T-helper 2 cell treated with Interferon-gamma antibody and Interleukin-4, amounts not matched to agents 100 ng/mL and 5 ng/mL, for 36 hours (primary cell): Measurements from ENCODE around the gene UIMC1. TPM values are rescaled to one million over a fixed set of nuclear protein-coding genes. Genes with fewer than 3 reads are reported as not detected.
"Not testable (repeated sequence)": the region's sequence is repeated elsewhere in the genome, so short reads cannot be mapped to it uniquely, and the experiment has no call there.

Experiments
- intact Hi-C: fragments of 100-400 bp; cut with micrococcal nuclease; formaldehyde crosslinking; loops from one replicate; pipeline ENCODE4 v1.15.1; 2023
- total RNA-seq: library from RNA; stranded (reverse); gene quantifications from 2 replicates; pipeline ENCODE4 v1.2.3, GENCODE V29; 2022

UIMC1 gene
- total RNA-seq = 45.4 and 49.7 TPM in 2 replicates

DNA sequence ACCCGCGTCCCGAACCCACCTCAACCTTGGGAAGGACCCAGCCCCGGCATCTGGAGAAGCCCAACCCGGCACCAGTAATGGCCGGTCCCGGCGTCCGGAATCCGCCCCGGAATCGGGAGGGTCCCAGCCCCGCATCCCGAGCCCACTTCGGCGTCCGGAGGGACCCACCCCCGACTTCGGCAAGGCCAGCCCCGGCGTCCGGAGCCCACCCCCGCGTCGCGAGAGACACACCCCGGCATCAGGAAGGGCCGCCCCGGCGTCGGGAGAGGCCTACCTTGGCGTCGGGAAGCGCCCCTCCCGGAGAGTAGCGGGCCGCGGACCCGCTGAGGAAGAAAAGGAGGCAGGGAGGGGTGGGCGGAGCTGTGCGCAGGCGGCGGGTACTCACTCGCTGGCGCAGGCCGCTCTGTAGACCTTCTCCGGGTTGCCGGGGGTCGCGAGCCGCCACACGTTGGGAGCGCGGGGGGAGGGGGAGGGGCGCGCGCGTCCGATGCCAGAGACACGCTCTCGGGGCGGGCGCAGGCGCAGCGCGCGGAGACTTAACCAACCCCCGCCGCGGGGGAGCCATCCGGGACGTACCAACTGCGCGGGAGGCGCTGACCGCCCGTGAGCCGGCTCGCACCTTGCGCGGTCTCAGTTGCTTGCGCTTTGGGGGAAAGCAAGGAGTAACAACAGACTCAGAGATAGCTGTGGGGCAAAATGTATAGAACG lies at the start of gene UIMC1:
UIMC1 (minus strand) TSS at position 515 of the 708 bp plus-strand sequence. CDS start 24,164 bp downstream, outside the sequence.
- intact Hi-C loops = loop anchor here (1.0 to 2.0 kb wide), 2 partner anchors 16 to 470 kb away; partner anchors contain the start of genes RNF44 and ZNF346

DNA sequence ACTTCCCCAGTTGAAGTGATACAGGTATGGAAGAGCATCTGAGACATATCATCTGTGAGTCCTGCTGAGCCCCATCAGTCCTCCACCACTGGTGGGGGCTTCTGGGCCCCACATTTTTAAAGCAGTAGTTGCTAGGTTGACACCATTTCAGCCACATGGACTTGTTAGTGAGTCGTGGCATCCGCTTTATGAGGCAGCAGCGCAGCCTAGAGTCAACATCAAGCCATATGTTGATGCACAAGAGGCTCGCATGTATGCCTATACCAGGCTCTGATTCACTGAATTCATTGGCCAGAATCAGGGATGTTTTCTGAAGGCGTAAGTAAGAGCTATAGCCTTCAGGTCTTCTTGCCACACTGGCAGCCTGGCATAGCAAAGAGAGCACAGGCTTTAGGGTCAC lies 42.7 kb upstream of the UIMC1 start:
- intact Hi-C loops = no loop called here

DNA sequence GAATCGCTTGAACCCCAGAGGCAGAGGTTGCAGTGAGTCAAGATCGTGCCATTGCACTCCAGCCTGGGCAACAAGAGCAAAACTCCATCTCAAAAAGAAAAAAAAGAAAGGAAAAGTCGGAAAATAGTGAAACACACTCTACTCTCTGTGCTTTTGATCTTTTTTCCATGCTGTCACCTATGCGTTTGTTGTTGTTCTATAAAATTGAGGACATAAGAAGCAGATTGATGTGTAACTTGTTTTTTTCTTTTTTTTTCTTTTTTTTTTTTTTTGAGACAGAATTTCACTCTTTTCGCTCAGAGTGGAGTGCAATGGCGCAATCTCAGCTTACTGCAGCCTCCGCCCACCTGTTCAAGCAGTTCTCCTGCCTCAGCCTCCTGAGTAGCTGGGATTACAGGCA lies 42.0 kb upstream of the UIMC1 start:
- intact Hi-C loops = not testable (repeated sequence)

DNA sequence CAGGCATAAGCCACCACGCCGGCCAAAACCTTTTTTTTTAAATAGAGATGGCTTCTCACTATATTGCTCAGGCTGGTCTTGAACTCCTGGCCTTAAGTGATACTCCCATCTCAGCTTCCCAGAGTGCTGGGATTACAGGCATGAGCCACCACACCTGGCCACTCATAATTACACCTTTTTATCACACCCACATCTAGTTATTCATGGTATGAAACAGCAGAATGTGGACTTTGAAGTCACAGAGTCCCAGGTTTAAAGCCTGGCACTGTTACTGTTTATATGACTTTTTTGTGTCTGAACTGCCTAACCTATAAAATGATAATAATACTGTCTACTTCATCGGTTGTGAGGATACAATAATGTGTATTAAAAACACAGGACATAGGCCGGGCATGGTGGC lies 39.1 kb upstream of the UIMC1 start:
- intact Hi-C loops = no loop called here

DNA sequence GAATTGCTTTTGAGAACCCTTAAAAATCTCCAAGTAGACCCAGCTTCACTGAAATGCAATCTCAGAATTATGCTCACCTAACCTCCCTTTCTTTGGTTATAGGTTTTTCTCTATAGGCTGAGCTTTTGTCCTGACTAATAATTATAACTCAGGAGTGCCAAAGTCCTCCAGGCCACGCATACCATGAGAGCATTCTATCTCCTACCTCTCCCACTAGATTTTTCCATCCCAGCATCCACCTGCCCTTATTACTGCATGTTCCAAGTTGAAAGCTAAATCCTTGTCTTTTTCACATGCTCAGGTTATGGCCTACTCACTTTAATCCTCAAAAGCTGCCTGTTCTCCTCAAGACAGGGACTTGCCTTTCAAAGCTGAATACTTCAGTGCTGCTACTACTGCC lies 38.1 kb upstream of the UIMC1 start:
- intact Hi-C loops = no loop called here

DNA sequence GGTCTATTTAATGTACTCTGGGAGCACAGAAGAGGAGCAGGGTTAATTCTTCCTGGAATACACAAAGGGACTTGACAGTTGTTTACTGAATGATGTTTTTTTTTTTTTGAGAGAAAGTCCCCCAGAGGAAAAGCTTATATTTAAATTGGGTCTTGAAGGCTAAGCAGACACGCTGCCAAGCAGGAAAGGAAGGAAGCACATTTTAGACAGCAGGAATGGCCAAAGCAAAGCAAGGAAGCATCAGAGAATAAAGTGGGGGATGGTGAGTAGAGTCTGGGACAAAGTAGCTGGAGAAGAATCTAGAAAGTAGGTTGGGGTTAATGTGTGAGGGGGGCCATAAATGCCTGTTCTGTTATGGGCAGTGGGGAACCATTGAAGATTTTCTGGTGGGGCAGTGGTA lies 37.4 kb upstream of the UIMC1 start:
- intact Hi-C loops = no loop called here

DNA sequence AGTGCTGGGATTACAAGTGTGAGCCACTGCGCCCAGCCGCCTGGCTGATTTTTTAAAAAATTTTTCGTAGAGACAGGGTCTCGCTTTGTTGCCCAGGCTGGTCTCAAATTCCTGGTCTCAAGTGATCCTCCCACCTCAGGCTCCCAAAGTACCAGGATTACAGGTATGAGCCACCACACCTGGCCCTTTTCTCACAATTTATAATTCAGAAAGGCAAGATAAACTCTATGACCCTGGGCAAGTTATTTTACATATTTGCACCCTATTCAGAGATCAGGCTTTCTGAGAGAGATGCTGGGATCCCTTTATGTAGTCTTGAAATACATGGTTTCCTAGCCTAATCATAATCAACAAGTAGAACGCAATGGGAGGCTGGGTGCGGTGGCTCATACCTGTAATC lies 36.5 kb upstream of the UIMC1 start:
- intact Hi-C loops = no loop called here

DNA sequence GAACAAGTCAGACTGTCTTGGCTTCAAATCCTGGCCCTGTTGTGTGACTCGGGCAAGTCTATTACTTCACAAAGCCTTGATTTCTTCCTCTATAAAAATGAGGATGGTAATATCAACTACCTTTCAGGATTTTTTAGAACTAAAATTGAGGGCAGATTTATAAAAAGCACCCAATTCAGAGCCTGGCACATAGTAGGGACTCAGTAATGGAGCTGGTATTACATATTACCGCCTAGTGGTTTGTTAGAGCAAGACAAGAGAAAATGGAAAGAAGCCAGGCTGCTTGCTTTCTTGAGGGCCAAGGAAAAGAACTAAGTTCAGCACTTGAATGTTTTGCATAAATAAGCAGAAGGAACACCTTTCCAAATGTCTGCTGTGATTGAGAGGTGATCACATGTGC lies 35.4 kb upstream of the UIMC1 start:
- intact Hi-C loops = no loop called here

DNA sequence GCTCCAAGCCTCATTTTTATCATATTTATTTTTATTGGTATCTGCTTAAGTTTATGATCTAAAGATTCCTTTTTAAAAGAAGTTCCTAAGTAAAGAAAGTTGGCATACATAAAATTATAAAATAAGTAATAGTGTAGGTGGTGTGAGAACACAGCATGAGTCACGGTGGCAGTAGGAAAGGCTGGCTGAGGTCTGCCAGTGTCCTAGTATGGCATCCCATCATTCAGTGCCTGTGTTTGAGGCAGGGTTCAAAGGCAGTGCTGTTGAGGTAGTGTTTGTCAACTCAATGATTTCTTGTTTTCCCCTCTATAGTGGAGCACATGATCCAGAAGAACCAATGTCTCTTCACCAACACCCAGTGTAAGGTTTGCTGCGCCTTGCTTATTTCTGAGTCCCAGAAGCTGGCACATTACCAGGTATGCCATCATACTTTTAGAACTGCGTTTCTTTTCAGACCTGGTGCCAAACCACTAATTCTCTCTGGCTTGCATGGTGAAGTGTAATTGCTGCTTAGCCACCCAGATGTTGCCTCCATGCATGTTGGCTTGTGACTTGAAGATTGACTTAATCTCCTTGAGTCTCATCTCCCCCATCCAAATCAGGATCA lies 34.3 kb upstream of the UIMC1 start:
- intact Hi-C loops = no loop called here

DNA sequence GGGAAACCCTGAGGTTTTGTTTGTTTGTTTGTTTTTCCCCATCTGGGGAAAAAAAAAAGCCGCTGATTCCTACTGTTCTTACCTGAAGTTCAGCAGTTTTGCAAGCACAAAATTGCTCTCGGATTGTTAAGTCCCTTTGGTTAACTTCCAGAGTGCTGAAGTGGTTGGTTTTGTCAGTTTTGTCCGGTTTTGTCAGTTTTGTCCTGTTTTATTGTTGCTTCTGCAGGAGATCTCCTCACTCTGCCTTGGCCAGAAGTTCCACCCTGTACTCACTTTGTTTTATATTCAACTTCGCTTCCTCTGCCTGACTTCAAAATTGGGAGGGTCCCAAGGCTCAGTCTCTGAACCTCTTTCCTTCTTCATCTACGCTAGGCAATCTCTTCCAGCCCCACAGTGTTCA lies 30.3 kb upstream of the UIMC1 start:
- intact Hi-C loops = no loop called here

DNA sequence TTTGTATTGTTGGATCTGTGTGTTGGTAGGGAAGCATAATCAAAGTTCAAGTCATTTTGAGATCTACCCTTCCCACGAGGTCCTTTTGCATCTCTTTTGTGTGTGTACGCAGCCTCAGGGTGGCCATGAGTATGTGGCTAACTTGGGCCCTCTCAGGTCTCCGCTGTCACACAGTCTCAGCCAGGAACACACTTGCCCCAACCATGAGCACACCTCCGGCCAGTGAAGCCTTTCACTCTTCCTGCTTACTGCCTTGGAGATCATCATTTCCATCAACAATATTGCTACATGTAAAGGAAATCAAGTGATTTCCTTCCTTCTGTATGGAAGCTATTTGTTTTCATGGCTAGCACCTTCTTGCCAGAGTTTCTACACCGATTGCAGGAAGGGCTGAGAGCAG lies 29.9 kb upstream of the UIMC1 start:
- intact Hi-C loops = no loop called here

DNA sequence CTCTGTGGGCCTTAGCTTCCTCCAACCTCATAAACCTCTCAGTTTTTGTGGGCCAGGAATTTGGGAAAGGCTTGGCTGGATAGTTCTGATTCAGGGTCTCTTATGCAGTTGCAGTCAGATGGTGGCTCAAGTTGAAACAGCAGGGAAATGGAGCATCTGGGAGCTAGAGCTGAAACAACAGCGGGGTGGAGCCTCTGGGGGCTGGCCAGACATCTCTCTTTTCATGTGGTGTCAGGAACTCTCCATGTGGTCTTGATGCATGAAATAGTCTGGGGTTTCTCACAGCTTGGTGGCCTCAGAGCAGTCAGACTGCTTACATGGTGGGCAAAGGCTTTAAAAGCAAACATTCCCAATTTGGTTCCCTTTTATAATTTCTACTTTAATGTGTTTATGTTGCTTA lies 29.4 kb upstream of the UIMC1 start:
- intact Hi-C loops = no loop called here

DNA sequence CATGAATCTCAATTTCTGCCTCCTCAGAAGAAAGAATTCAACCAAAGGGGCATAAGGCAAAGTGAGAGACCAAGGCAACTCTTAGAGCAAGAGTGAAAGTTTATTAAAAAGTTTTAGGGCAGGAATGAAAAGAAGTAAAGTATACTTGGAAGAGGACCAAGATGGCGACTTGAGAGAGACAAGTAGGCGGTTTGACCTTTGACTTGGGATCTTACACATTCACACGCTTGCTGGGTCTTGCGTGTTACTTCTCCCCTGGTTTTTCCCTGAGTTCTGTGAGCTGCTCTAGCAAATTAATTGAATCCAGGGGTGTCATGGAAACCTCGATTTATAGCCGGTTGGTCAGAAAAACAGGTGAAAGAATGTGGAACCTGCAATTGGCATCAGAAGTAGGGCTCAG lies 22.9 kb upstream of the UIMC1 start:
- intact Hi-C loops = no loop called here

DNA sequence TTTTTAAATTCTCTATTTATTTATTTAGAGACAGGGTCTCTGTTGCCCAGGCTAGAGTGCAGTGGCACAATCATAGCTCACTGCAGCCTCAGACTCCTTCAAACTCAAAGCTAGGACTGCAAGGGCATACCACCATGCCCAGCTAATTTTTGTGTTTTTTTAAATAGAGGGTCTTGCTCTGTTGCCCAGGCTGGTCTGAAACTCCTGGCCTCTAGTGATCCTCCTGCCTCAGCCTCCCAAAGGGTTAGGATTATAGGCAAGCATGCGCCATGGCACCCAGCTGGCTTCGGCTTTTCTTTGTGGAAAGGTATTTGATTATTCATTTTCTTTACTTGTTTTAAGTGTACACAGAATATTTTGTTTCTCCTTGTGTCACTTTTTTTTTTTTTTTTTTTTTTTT lies 21.1 kb upstream of the UIMC1 start:
- intact Hi-C loops = no loop called here

DNA sequence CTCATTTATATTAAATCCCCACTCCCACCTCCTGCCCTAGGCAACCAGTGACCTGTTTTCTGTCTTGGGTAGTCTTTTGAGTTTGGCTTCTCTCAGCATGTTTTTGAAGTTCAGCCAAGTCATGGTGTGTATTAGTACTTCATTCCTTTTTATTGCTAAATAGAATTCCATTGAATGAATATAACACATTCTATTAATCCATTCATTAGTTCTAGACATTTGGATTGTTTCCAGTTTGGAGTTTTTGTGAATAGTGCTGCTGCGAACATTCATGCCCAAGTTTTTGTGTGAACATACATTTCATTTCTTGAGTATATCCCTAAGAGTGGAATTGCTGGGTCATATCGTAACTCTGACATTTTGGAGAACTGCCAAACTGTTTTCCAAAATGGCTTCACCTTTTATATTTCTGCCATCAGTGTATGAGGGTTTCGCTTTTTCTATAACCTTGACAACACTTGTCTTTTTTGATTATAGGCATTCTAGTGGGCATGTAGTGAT lies 18.6 kb upstream of the UIMC1 start:
- intact Hi-C loops = no loop called here

DNA sequence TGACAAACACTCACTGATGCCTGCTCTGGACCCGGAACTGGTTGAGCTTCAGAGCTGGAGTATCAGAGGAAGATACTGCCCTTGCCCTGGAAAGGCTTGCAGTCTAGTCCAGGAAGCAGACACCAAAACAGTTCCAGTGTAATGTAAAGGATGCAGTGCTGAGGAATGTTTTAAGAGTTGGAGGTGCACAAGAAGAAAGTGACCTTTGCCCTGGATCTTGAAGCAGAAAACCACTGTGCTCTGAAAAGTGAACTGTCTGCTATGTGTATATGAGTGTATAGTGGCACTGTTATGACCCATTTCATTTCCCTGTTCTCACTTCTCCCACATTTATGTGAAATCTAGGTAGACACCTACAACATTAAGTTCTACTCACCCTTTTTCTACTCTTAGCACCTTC lies 18.0 kb upstream of the UIMC1 start:
- intact Hi-C loops = no loop called here

DNA sequence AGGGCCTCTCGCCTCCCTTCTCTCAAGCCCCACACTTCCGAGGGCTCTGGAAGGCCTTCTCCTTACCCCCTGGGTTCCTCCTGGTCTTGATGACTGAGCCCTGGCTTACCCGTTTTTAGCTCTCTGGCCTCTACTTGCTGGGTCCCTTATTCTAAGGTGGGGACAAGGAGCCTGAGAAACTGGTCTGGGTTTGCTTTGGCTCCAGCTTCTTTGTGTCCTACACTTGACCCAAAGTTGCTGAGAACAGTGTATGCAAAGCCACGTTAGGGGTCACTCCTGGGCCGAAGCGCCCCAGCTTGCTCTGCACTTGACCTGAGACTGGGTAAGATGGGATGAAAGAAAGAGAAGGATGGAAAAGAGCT lies 16.7 kb upstream of the UIMC1 start:
- intact Hi-C loops = no loop called here

DNA sequence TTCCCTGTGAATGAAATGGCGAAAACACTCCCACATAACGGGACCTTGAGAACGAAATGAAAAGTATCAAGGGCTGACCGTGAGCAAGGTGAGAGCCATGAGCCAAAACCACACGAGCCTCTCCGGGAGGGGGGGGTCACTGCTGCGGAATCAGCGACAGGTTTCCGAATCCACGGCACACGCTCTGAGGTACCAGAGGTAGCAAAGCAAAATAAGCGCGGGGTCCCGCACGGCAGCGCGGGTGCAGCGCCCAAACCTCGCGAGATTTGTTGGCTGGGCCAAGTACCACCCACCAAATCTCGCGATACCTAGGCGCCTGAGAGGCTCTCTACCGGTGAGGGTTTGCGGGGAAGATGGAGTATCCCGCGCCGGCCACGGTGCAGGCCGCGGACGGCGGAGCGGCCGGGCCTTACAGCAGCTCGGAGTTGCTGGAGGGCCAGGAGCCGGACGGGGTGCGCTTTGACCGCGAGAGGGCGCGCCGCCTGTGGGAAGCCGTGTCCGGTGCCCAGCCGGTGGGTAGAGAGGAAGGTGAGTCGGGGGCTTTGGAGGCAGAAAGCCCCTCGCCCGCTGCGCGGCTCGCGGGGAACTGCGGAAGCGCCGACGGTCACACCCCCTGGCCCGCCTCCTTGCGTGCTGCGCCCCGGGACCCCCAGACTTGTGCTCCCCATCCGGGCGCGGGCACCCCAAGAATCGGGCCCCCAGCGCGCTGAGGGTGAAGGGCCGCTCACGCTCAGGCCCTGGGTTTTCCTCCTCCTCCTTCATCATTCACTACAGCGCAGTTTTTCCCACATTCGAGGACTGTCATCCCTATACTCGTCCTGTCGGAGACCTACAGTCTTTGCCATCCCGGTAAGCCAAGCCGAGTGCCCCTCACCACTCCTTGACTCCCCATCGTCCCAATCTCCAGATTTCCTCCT lies 16.1 kb upstream of the UIMC1 start, which contains the start of gene ZNF346:
ZNF346 (plus strand) TSS at position 311 of the 917 bp plus-strand sequence; CDS start at position 354, 43 bp downstream.
- intact Hi-C loops = loop anchor here (1.0 kb wide), 1 partner anchor 16 kb away; the partner anchor contains the start of gene UIMC1

DNA sequence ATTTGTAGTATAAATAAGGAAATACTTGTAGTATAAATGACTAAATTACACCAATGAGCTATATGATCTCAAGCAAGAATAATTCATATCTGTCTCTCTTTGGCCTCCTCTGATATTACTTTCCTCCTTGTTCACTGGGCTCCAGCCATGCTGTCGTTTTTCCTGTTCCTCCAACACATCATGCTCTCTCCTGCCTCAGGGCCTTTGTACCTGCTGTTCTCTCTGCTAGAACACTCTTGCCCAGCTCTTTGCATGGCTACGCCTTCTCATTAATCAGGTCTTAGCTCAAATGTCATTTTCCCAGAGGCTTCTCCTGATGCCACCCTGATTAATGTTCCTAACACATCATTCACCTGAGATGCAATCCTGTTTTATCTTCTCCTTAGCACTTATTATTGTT lies 13.5 kb upstream of the UIMC1 start:
- intact Hi-C loops = no loop called here

DNA sequence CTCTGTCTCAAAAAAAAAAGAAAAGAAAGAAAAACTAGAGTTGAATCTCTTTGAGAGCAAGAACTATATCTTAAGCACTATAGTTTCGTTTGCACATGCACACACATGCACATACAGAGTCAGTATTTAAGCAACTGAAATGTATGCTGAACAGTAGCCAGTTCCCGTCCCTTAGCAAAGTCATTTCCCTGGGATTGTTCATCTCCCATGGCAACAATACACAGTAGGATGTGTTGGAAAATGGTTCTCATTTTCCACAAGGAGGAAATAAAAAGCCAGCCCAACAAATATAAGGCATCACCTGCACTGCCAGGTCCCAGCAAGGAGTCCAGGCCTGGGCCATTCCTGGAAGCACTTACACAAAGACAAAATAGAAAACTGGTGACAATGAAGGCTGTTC lies 11.8 kb upstream of the UIMC1 start:
- intact Hi-C loops = no loop called here

DNA sequence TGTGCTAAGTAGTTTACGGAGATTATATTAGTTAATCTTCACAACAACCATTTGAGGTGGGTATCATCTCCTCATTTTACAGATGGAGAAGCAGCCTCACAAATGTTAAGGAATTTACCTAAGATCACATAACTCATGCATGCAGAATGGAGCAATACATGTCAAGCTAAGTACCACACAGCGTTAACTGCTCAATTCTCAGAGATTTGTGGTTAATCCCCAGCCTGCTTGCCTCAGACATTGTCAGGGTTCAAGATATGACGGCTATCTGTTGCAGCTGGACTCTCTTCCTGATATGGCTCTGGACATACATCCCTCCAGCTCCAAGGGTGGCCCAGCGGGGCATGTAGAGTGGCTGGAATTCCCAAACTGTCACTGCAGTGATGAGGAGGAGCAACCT lies 8.6 kb upstream of the UIMC1 start:
- intact Hi-C loops = no loop called here

DNA sequence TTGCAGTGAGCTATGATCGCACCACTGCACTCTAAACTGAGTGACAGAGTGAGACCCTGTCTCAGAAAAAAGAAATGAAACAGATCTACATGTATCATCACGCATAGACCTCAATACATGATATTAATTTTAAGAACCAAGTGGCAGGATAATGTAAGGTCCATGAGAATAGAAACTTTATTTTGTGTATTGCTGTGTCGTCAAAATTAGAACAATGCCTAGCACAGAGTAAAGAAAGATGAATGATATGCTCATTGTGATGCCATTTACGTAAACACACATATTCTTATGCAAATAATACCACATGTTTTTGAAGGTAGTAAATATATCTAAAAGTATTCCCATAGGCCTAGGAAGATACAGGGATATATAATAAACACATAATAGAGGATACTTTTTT lies 3.6 kb upstream of the UIMC1 start:
- intact Hi-C loops = no loop called here
